Esophagus muscularis mucosa (tissue), 4 donors: ENCODE data around the gene RHCG.

Source experiments
- EP300 ChIP-seq: sonication (generic); formaldehyde crosslinking; IDR thresholded peaks from one replicate; pipeline ENCODE4 v1.6.1; 2017; ENCODE audit warnings: antibody characterized with exemption
- POLR2A ChIP-seq: fragments of 450-650 bp; IDR thresholded peaks from one replicate; pipeline ENCODE4 v1.6.1; 2017; ENCODE audit warnings: antibody characterized with exemption, moderate library complexity, mild to moderate bottlenecking, low read depth
- POLR2AphosphoS5 ChIP-seq, 2 donors: sonication (generic); formaldehyde crosslinking; IDR thresholded peaks; one replicate each; pipeline ENCODE4 v1.6.1; 2017; ENCODE audit warnings: antibody characterized with exemption in 2 of 2
- TF ChIP-seq, protein P1 (sequence below), 3 experiments: fragments of 200-600 bp in 2 of 3; fragments of 450-650 bp in 1 of 3; sonication (generic) in 2 of 3; IDR thresholded peaks; one replicate each; pipeline ENCODE4 v1.5.1; 2017 to 2019; ENCODE audit warnings: antibody characterized with exemption in 3 of 3, mild to moderate bottlenecking in 2 of 3, moderate library complexity in 1 of 3

DNA sequence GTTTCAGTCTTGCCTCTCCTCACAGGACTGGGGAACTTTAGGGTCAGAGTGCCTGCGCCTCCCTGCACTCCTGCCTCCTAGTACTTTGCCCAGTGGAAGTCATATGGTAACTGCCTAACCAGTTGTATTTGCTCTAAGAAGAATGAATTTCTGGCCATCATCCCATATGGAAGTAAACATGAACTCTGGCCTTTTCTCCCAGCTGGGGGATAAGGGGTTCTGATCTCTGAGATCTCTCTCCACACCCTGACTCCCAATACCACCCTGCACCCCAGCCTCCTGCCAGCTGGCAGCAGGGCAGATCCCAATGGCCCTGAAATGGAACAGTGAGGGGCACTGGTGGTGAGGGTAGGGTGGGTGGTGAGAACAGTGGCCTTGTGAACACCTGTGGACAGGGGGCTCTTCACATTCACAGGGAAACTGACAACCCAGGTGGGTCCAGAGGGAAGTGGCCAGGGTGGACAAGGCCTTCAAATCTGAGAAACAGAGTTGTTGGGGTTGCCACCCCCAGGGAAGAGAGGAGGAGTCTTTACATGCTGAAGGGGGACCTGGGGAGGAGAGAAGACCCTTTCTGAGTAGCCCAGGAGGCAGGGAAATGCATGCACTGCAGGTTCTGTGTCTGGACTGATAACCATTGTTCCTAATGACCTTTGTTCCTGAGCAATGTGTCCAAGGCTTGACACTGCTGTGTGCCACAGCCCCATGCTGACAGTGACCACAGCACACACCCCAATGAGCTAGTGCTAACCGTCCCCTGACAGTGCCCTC, 36.9 kb downstream of the RHCG start:
- TF ChIP-seq, protein P1, sequence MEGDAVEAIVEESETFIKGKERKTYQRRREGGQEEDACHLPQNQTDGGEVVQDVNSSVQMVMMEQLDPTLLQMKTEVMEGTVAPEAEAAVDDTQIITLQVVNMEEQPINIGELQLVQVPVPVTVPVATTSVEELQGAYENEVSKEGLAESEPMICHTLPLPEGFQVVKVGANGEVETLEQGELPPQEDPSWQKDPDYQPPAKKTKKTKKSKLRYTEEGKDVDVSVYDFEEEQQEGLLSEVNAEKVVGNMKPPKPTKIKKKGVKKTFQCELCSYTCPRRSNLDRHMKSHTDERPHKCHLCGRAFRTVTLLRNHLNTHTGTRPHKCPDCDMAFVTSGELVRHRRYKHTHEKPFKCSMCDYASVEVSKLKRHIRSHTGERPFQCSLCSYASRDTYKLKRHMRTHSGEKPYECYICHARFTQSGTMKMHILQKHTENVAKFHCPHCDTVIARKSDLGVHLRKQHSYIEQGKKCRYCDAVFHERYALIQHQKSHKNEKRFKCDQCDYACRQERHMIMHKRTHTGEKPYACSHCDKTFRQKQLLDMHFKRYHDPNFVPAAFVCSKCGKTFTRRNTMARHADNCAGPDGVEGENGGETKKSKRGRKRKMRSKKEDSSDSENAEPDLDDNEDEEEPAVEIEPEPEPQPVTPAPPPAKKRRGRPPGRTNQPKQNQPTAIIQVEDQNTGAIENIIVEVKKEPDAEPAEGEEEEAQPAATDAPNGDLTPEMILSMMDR (IDR thresholded peaks at IDR 0.05) = no peak
- no peak for TF ChIP-seq POLR2A
- TF ChIP-seq POLR2AphosphoS5 (IDR thresholded peaks at IDR 0.05) = no peak
- TF ChIP-seq EP300 = no peak
